Measurements from ENCODE around the gene DPP7.

DNA sequence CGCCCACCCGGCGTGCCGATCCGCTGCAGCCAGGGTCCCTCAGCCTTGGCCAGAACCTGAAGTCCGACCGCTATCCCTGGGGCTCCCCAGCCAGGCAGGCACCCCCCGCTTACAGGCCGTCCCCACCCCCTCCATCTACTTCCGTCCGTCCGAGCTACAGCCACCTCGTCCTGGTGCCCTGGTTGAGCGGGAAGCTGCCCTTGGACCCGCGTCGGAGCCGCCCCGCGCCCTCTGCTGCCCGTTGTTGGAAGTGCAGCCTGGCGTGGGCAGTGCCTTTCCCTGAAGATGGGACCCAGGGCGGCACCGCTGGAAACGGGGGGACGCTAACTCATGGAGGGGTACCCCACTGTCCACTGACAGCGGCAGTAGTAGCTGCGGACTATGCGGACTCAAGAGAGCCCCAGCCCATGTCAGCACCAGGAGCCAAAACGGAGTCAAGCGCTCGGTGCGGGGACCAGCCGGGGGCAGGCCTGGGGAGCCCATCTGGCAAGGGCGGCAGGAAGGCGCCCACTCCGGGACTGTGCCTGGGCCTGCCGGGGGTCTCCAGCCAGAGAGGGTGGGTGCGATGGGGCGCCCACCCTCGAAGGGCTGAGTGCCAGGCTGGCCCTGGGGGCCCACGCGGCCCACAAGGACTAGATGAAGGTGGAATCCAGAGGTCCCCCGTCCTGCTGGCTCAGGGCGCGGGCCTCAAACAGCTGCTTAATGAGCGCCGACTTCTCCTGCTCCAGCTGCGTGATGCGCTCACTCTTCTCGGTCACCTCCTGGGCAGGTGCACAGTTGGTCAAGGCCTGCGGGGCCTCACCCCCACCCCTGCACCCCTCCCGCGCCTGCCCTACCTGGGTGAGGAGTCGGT, 50.3 kb downstream of the DPP7 start:
- TF ChIP-seq, protein P1, sequence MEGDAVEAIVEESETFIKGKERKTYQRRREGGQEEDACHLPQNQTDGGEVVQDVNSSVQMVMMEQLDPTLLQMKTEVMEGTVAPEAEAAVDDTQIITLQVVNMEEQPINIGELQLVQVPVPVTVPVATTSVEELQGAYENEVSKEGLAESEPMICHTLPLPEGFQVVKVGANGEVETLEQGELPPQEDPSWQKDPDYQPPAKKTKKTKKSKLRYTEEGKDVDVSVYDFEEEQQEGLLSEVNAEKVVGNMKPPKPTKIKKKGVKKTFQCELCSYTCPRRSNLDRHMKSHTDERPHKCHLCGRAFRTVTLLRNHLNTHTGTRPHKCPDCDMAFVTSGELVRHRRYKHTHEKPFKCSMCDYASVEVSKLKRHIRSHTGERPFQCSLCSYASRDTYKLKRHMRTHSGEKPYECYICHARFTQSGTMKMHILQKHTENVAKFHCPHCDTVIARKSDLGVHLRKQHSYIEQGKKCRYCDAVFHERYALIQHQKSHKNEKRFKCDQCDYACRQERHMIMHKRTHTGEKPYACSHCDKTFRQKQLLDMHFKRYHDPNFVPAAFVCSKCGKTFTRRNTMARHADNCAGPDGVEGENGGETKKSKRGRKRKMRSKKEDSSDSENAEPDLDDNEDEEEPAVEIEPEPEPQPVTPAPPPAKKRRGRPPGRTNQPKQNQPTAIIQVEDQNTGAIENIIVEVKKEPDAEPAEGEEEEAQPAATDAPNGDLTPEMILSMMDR (IDR thresholded peaks at IDR 0.05; ENCODE audit: insufficient read depth, low read length, poor library complexity, severe bottlenecking), result peak; percentile 77
- TF ChIP-seq EZH2phosphoT487 (conservative IDR thresholded peaks at IDR 0.05; ENCODE audit: low read length), result no peak

All from SU-DHL-6 (cell line).